CD8-positive, alpha-beta memory T cell (primary cell): ENCODE data around the gene FANCI. TPM values are rescaled to one million over a fixed set of nuclear protein-coding genes. Genes with fewer than 3 reads are reported as not detected.
"Not testable (repeated sequence)": the region's sequence is repeated elsewhere in the genome, so short reads cannot be mapped to it uniquely, and the experiment has no call there.

ENCODE experiments used
- CTCF ChIA-PET: fragments of 350-600 bp; sonication (Branson Sonifier 250); formaldehyde crosslinking; loops from one replicate; lab custom pipeline; 2021; ENCODE audit warnings: antibody characterized with exemption; lab: Charles Lee
- POLR2A ChIA-PET: fragments of 350-600 bp; sonication (Branson Sonifier 250); formaldehyde crosslinking; loops from one replicate; lab custom pipeline; 2021; ENCODE audit warnings: antibody characterized with exemption; lab: Charles Lee
- DNase-seq, 5 donors: peaks; one replicate each; pipeline versions ENCODE4 v3.0.0 to v3.0.0-alpha.2; 2020 to 2022; ENCODE audit warnings: mixed read lengths in 1 of 5
- H3K27ac ChIP-seq: one replicate; pipeline ENCODE4 v1.7.0; 2013; ENCODE audit warnings: low read depth, mild to moderate bottlenecking, low read length, moderate library complexity
- H3K27me3 ChIP-seq: 2 replicates; pipeline ENCODE4 v1.7.0; 2013; ENCODE audit warnings: low read length, mild to moderate bottlenecking; ENCODE audit not compliant: insufficient read depth, poor library complexity, severe bottlenecking
- H3K36me3 ChIP-seq: 2 replicates; pipeline ENCODE4 v1.7.0; 2013; ENCODE audit warnings: mild to moderate bottlenecking, low read length, moderate library complexity; ENCODE audit not compliant: insufficient read depth
- H3K4me1 ChIP-seq: 2 replicates; pipeline ENCODE4 v1.7.0; 2013; ENCODE audit warnings: mild to moderate bottlenecking, low read length, moderate library complexity; ENCODE audit not compliant: insufficient read depth
- H3K4me3 ChIP-seq: 2 replicates; pipeline ENCODE4 v1.7.0; 2013; ENCODE audit warnings: mild to moderate bottlenecking, low read length
- H3K9me3 ChIP-seq: 2 replicates; pipeline ENCODE4 v1.7.0; 2013; ENCODE audit warnings: mild to moderate bottlenecking, low read length
- H3K27ac Mint-ChIP-seq, 8 donors: one replicate each; pipeline ENCODE4 v1.8.0; 2020 to 2021; ENCODE audit warnings: mixed read lengths in 8 of 8, mild to moderate bottlenecking in 6 of 8, inconsistent platforms in 3 of 8, moderate library complexity in 3 of 8
- H3K27me3 Mint-ChIP-seq, 2 donors: one replicate each; pipeline ENCODE4 v1.8.0; 2020 to 2021; ENCODE audit warnings: mixed read lengths in 2 of 2, mild to moderate bottlenecking in 1 of 2, moderate library complexity in 1 of 2
- H3K36me3 Mint-ChIP-seq, 3 donors: one replicate each; pipeline ENCODE4 v1.8.0; 2020 to 2021; ENCODE audit warnings: mixed read lengths in 3 of 3, inconsistent platforms in 1 of 3, mild to moderate bottlenecking in 1 of 3
- H3K4me1 Mint-ChIP-seq, 3 donors: one replicate each; pipeline ENCODE4 v1.8.0; 2020 to 2021; ENCODE audit warnings: mixed read lengths in 3 of 3, inconsistent platforms in 1 of 3, mild to moderate bottlenecking in 1 of 3
- H3K4me3 Mint-ChIP-seq, 7 donors: one replicate each; pipeline ENCODE4 v1.8.0; 2020 to 2021; ENCODE audit warnings: mixed read lengths in 7 of 7, mild to moderate bottlenecking in 6 of 7, moderate library complexity in 4 of 7, inconsistent platforms in 2 of 7
- H3K9me3 Mint-ChIP-seq, 5 donors: one replicate each; pipeline ENCODE4 v1.8.0; 2020 to 2022; ENCODE audit warnings: mixed read lengths in 5 of 5, mild to moderate bottlenecking in 3 of 5, moderate library complexity in 2 of 5, inconsistent platforms in 1 of 5
- polyA plus RNA-seq: library from polyadenylated mRNA; unstranded; fragments of 300-500 nt; fragmentation: Illumina TruSeq; gene quantifications from one replicate; pipeline ENCODE4 v1.2.3, GENCODE V29; 2021
- total RNA-seq, 2 experiments: library from RNA; stranded (reverse); gene quantifications; one replicate each; pipeline ENCODE4 v1.2.3, GENCODE V29; 2021

FANCI gene
- total and polyA plus RNA-seq, 3 experiments from 2014 or later = 6.7 to 145 (median 140) TPM

DNA sequence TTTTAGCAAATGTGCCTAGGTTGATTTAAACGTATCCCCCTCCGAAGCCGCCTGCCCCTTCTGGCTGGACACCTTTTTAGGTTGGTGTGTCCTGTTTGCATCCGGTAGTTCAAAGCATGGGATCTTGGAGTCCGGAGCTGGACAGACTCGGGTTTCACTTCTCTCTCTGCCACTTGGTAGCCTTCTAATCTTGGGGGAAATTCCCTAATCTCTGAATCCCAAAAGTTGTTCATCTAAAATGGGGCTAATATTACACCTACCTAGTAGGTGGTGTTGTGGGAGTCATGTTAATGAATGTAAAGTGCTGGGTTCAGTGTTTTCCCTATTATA is 760 bp downstream of the FANCI start:
- Histone ChIP-seq H3K27ac (peak overlapping the region; percentile 56), H3K36me3 (no peaks in the 10 kb centered on the region), H3K27me3 (no peaks in the 10 kb centered on the region), H3K4me1 (peaks cover 14% of the 10 kb centered on the region), H3K4me3 (peak overlapping the region; percentile 80), H3K9me3 (no peaks in the 10 kb centered on the region)
- no peak for DNase-seq
- POLR2A ChIA-PET = interaction anchor here (0.7 kb wide), 2 partner anchors 342 to 1006 kb away, joined by 3 to 5 read pairs; no protein-coding TSS in a partner anchor
- Mint-ChIP-seq H3K4me3 (peak overlapping the region; percentile 89 to 97 (median 94)), H3K4me1 (peaks cover 24 to 35% (median 27%) of the 10 kb centered on the region in 3 donors), H3K27ac (peak overlapping the region; percentile 49 to 92 (median 87)), H3K27me3 (no peaks in the 10 kb centered on the region), H3K9me3 (peaks cover 0 to 2% (median 0%) of the 10 kb centered on the region in 5 donors), H3K36me3 (peaks cover 0 to 23% (median 4%) of the 10 kb centered on the region in 3 donors)
- CTCF ChIA-PET = interaction anchor here (0.8 to 1.5 kb wide), 3 partner anchors 38 to 90 kb away, joined by 3 to 5 read pairs (median 3); partner anchors contain the start of gene POLG

GRCh38 chr15:89247446-89247845 is 3.7 kb downstream of the FANCI start:
- H3K4me3 Mint-ChIP-seq = peak overlapping the region in 1 of 7 donors; percentile 4
- H3K4me1 Mint-ChIP-seq = peaks cover 24 to 35% (median 27%) of the 10 kb centered on the region in 3 donors
- Histone ChIP-seq H3K36me3 (no peaks in the 10 kb centered on the region), H3K4me3 (no peak overlapping the region), H3K27ac (no peak overlapping the region), H3K27me3 (no peaks in the 10 kb centered on the region), H3K9me3 (no peaks in the 10 kb centered on the region), H3K4me1 (peaks cover 14% of the 10 kb centered on the region)
- DNase-seq = no peak
- H3K27ac Mint-ChIP-seq = no peak overlapping the region
- CTCF ChIA-PET = interaction anchor here (1.8 kb wide), 1 partner anchor 41 kb away, joined by 8 read pairs; no protein-coding TSS in a partner anchor
- peaks cover 0 to 26% (median 4%) of the 10 kb centered on the region in 3 donors for H3K36me3 Mint-ChIP-seq
- POLR2A ChIA-PET = no interaction called here
- H3K27me3 Mint-ChIP-seq = no peaks in the 10 kb centered on the region
- no peaks in the 10 kb centered on the region for H3K9me3 Mint-ChIP-seq

- Histone ChIP-seq H3K4me1 (peaks cover 9% of the 10 kb centered on the region), H3K27ac (no peak overlapping the region), H3K36me3 (no peaks in the 10 kb centered on the region), H3K9me3 (no peaks in the 10 kb centered on the region), H3K27me3 (no peaks in the 10 kb centered on the region), H3K4me3 (no peak overlapping the region)
- H3K27ac Mint-ChIP-seq = no peak overlapping the region
- no peak overlapping the region for H3K4me3 Mint-ChIP-seq
- DNase-seq = no peak
- H3K4me1 Mint-ChIP-seq = peaks cover 21 to 26% (median 21%) of the 10 kb centered on the region in 3 donors
- peaks cover 0 to 25% (median 4%) of the 10 kb centered on the region in 3 donors for H3K36me3 Mint-ChIP-seq
- CTCF ChIA-PET = interaction anchor here (1.2 kb wide), 1 partner anchor 42 kb away, joined by 4 read pairs; no protein-coding TSS in a partner anchor
- H3K9me3 Mint-ChIP-seq = no peaks in the 10 kb centered on the region
- H3K27me3 Mint-ChIP-seq = no peaks in the 10 kb centered on the region
- POLR2A ChIA-PET = no interaction called here
These were observed 4.8 kb downstream of the FANCI start for GRCh38 chr15:89248584-89248983.

GRCh38 chr15:89250142-89250541 is 6.4 kb downstream of the FANCI start:
- H3K4me3 ChIP-seq, H3K27ac ChIP-seq, H3K27me3 Mint-ChIP-seq, H3K27ac Mint-ChIP-seq, CTCF ChIA-PET, POLR2A ChIA-PET, H3K4me1 ChIP-seq, DNase-seq, H3K36me3 ChIP-seq, H3K9me3 ChIP-seq, H3K9me3 Mint-ChIP-seq, H3K27me3 ChIP-seq, H3K4me3 Mint-ChIP-seq: not testable (repeated sequence)
- peaks cover 6 to 10% (median 8%) of the 10 kb centered on the region in 3 donors for H3K4me1 Mint-ChIP-seq
- peaks cover 6 to 16% (median 6%) of the 10 kb centered on the region in 3 donors for H3K36me3 Mint-ChIP-seq

GRCh38 chr15:89277281-89277680 is 33.5 kb downstream of the FANCI start:
- H3K4me1 Mint-ChIP-seq, DNase-seq, H3K9me3 ChIP-seq, H3K27ac ChIP-seq, H3K9me3 Mint-ChIP-seq, H3K36me3 ChIP-seq, POLR2A ChIA-PET, H3K27me3 ChIP-seq, H3K27ac Mint-ChIP-seq, H3K4me3 ChIP-seq, H3K4me1 ChIP-seq, H3K4me3 Mint-ChIP-seq, CTCF ChIA-PET, H3K27me3 Mint-ChIP-seq: not testable (repeated sequence)
- peaks cover 0 to 23% (median 6%) of the 10 kb centered on the region in 3 donors for H3K36me3 Mint-ChIP-seq

GRCh38 chr15:89278307-89278706 is 34.5 kb downstream of the FANCI start:
- Mint-ChIP-seq H3K27me3 (no peaks in the 10 kb centered on the region), H3K9me3 (no peaks in the 10 kb centered on the region), H3K36me3 (peaks cover 0 to 28% (median 6%) of the 10 kb centered on the region in 3 donors), H3K4me3 (no peak overlapping the region), H3K27ac (no peak overlapping the region), H3K4me1 (no peaks in the 10 kb centered on the region)
- CTCF ChIA-PET = no interaction called here
- H3K36me3 ChIP-seq = no peaks in the 10 kb centered on the region
- POLR2A ChIA-PET = no interaction called here
- no peaks in the 10 kb centered on the region for H3K4me1 ChIP-seq
- no peak for DNase-seq
- H3K27me3 ChIP-seq = no peaks in the 10 kb centered on the region
- no peak overlapping the region for H3K27ac ChIP-seq
- H3K4me3 ChIP-seq = no peak overlapping the region
- H3K9me3 ChIP-seq = no peaks in the 10 kb centered on the region

- POLR2A ChIA-PET = no interaction called here
- Histone ChIP-seq H3K36me3 (no peaks in the 10 kb centered on the region), H3K4me3 (no peak overlapping the region), H3K27ac (no peak overlapping the region), H3K27me3 (no peaks in the 10 kb centered on the region), H3K9me3 (no peaks in the 10 kb centered on the region), H3K4me1 (no peaks in the 10 kb centered on the region)
- Mint-ChIP-seq H3K27me3 (no peaks in the 10 kb centered on the region), H3K9me3 (peaks cover 0 to 4% (median 0%) of the 10 kb centered on the region in 5 donors), H3K4me3 (no peak overlapping the region), H3K4me1 (no peaks in the 10 kb centered on the region), H3K27ac (no peak overlapping the region), H3K36me3 (peaks cover 9 to 41% (median 16%) of the 10 kb centered on the region in 3 donors)
- CTCF ChIA-PET = no interaction called here
- DNase-seq = no peak
These were observed 38.9 kb downstream of the FANCI start for GRCh38 chr15:89282631-89283030.

GRCh38 chr15:89283201-89283600 is 39.4 kb downstream of the FANCI start:
- no peak overlapping the region for H3K27ac ChIP-seq
- Mint-ChIP-seq H3K4me3 (no peak overlapping the region), H3K36me3 (peaks cover 9 to 40% (median 16%) of the 10 kb centered on the region in 3 donors), H3K27ac (no peak overlapping the region), H3K27me3 (no peaks in the 10 kb centered on the region), H3K4me1 (no peaks in the 10 kb centered on the region), H3K9me3 (peaks cover 0 to 4% (median 0%) of the 10 kb centered on the region in 5 donors)
- H3K27me3 ChIP-seq = no peaks in the 10 kb centered on the region
- H3K4me1 ChIP-seq = no peaks in the 10 kb centered on the region
- H3K36me3 ChIP-seq = no peaks in the 10 kb centered on the region
- ChIA-PET CTCF (no interaction called here), POLR2A (no interaction called here)
- no peak for DNase-seq
- H3K4me3 ChIP-seq = no peak overlapping the region
- H3K9me3 ChIP-seq = no peaks in the 10 kb centered on the region
